GM06990 (cell line): ENCODE data around the gene GPI.

ENCODE experiments used
- DNase-seq: peaks from one replicate; pipeline ENCODE4 v3.0.0-alpha.2; 2011; ENCODE audit not compliant: insufficient read length; ENCODE audit errors: extremely low read depth
- H3K27me3 ChIP-seq: replicated peaks from 2 replicates; pipeline ENCODE4 v1.6.0; 2011; ENCODE audit warnings: low read length; ENCODE audit not compliant: control insufficient read depth, insufficient read depth
- H3K36me3 ChIP-seq: 2 replicates; pipeline ENCODE4 v1.5.1; 2011; ENCODE audit warnings: low read length; ENCODE audit not compliant: control insufficient read depth, insufficient read depth
- H3K4me3 ChIP-seq: replicated peaks from 2 replicates; pipeline ENCODE4 v1.5.1; 2011; ENCODE audit warnings: low read depth, mild to moderate bottlenecking, control low read depth, low read length
- CTCF ChIP-seq: IDR thresholded peaks from 2 replicates; pipeline ENCODE4 v1.5.1; 2011; ENCODE audit warnings: low read length, control low read depth, mild to moderate bottlenecking, inconsistent platforms; ENCODE audit not compliant: insufficient read depth, poor library complexity, severe bottlenecking

The GPI gene

DNA sequence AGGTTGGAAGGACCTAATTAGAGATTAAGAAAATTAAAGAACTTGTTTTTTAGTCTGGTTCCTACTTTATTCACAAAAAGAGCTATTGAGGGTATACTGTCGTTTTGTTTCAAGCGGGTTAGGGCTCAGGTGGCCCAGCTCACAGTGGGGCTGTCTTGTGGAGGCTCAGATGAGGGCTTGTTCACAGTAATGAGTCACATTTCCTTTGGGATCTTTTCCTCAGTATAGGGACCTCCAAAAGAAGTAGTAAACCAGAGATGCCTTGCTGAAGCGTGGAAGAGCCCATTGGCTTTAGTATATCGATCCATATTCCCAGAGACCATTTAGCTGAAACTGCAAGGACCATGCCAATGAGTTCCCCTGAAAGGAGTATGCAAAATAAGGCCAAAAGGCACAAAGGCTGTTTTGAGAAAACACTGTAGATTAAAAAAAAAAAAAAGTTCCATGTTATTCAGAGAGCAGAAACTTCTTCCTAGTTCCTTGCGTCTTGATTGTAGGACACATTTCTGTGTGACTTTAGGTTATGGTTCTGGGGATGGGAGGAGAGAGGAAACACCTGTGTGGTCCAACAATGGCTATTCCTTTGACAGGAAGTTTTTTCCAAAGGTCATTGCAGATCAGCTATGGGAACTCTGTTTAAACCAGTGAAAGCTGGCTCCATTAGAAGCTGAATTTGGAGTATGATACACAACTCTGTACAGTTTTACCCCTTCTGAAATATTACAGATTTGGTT, 32.8 kb upstream of the GPI start:
- peaks cover 4% of the 10 kb centered on the region for H3K36me3 ChIP-seq
- H3K4me3 ChIP-seq: no peak overlapping the region
- H3K27me3 ChIP-seq: no peaks in the 10 kb centered on the region
- DNase-seq: no peak
- no peak for TF ChIP-seq CTCF

DNA sequence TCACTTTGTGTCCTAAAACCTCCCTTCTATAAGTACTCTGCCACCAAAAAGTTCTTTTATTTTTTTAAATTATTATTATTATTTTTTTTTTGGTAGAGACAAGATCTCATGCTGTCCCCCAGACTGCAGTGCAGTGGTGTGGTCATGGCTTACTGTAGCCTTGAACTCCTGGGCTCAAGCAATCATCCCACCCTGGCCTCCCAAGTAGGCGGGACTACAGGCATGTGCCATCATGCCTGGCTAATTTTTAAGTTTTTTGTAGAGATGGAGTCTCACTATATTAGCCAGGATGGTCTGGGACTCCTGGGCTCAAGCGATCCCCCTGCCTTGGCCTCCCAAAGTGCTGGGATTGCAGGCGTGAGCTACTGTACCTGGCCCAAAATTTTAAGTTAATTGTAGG, 29.1 kb upstream of the GPI start:
- no peaks in the 10 kb centered on the region for H3K27me3 ChIP-seq
- H3K4me3 ChIP-seq: no peak overlapping the region
- no peak for DNase-seq
- no peak for TF ChIP-seq CTCF
- peaks cover 7% of the 10 kb centered on the region for H3K36me3 ChIP-seq

DNA sequence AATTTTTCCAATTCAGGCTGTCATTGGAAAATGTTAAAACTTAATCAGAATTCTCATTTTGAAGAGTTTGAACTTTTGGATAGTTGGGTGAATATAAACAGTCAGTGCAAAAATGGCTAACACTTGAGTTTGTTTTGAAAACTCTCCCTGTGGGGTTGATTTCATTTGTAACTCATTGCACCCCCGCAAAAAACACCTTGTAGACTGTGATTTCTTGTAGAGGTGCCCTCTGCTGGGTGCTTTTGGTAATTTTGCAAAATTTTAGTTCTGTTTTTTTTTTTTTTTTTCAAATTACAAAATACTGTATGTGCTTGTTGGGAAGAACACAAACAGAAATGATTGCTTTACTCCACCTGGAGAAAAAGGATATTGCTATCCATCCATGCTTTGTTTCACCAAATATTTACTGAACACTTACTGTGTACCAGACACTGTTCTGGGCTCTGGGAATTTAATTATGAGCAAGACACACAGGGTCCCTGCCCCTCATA, 28.2 kb upstream of the GPI start:
- Histone ChIP-seq H3K4me3 (no peak overlapping the region), H3K27me3 (no peaks in the 10 kb centered on the region), H3K36me3 (peaks cover 11% of the 10 kb centered on the region)
- TF ChIP-seq CTCF: peak; percentile 62
- DNase-seq: no peak

DNA sequence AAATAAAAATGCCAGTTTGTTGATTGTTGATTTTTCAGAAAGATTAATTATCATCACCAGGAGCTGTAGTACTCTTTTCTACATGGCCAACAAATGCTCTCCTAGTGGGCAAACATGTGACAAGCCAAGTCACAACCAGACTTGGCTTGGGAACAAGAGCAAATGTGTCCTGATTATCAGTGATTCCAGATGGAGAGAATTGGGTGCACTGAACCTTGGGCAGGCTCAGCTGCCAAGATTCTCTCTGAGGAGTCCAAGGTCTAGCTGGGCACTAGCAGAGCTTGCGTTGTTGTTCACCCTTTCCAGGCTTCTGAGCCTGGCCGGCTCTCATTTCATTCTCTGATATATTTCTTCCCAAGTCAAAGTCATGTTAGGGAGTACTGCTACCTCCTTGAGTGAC, 27.3 kb upstream of the GPI start:
- H3K27me3 ChIP-seq: no peaks in the 10 kb centered on the region
- no peak for DNase-seq
- no peak for TF ChIP-seq CTCF
- H3K36me3 ChIP-seq: peaks cover 14% of the 10 kb centered on the region
- no peak overlapping the region for H3K4me3 ChIP-seq

DNA sequence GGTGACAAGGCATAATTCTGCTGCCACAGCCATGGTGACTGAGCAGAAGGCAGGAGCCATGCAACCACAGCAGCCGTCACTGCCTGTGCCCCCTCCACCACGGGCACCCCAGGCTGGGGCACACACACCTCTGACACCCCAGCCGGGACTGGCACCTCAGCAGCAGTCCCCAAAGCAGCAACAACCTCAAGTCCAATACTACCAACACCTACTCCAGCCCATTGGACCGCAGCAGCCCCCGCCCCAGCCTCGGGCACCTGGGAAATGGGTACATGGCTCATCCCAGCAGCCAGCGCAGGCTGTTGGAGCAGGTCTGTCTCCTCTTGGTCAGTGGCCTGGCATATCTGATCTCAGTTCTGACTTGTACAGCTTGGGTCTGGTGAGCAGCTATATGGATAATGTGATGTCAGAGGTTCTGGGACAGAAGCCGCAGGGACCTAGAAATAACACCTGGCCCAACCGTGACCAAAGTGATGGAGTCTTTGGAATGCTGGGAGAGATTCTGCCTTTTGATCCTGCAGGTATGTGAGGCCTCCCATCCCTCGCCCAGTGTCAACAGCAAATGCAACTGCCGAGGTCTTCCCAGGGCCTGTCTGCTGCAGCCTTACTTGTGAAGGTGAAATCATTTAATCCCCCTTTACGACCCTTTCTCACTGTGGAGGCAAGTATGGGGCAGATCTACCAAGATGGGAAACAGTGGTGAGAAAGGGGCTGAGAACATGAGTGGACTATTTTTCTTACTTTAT, 22.9 kb upstream of the GPI start:
- Histone ChIP-seq H3K4me3 (no peak overlapping the region), H3K27me3 (no peaks in the 10 kb centered on the region), H3K36me3 (peaks cover 14% of the 10 kb centered on the region)
- DNase-seq: no peak
- TF ChIP-seq CTCF: no peak
